Hair follicular keratinocyte (primary cell): ENCODE results near the gene PIERCE2. TPM values are rescaled to one million over a fixed set of nuclear protein-coding genes. Genes with fewer than 3 reads are reported as not detected.

Source experiments
- total RNA-seq: library from RNA; depleted of rRNA; stranded (reverse); fragments of >200 nt; gene quantifications from 2 replicates; pipeline ENCODE4 v1.2.3, GENCODE V29; 2015

The PIERCE2 gene
- total RNA-seq = 1.1 and 3.5 TPM in 2 replicates

GRCh38 chr15:55408012-55408928 lies at the start of gene PIERCE2, which contains the start of gene CCPG1:
Gene PIERCE2 (plus strand): TSS chr15:55408495. CDS start chr15:55408769, 274 bp downstream.
Gene CCPG1 (minus strand): TSS chr15:55408359. CDS start chr15:55389424, 18,935 bp downstream.

Other genes with a start within 250 kb of the PIERCE2 start
- 99.4 and 113 TPM in 2 replicates for gene RSL24D1, start 211.6 kb upstream of the PIERCE2 start, total RNA-seq
- 5.3 and 5.7 TPM in 2 replicates for gene RAB27A, start 118.7 kb upstream of the PIERCE2 start, total RNA-seq
- gene PIGBOS1, start 89.4 kb upstream of the PIERCE2 start, total RNA-seq = 9.6 and 27.6 TPM in 2 replicates
- gene PIGB, start 89.3 kb upstream of the PIERCE2 start, total RNA-seq = 7.7 and 8.2 TPM in 2 replicates
- 11.3 and 16.9 TPM in 2 replicates for gene CCPG1, start 136 bp upstream of the PIERCE2 start, total RNA-seq
- 2.2 and 2.5 TPM in 2 replicates for gene DNAAF4, start 99.7 kb downstream of the PIERCE2 start, total RNA-seq
- 0.55 and 0.91 TPM in 2 replicates for gene PYGO1, start 179.8 kb downstream of the PIERCE2 start, total RNA-seq